Activated T-helper 2 cell treated with anti-CD3 and anti-CD28 coated beads, Interferon-gamma antibody, Interleukin-2, Interleukin-4, amounts not matched to agents 10 μg/mL and 5 μg/mL and 100 μg/mL, durations not matched to agents 14 hours and 24 hours and 36 hours (primary cell): ENCODE measurements around the gene DGKI. TPM values are rescaled to one million over a fixed set of nuclear protein-coding genes. Genes with fewer than 3 reads are reported as not detected.
A peak's percentile ranks its signal among the peaks of the same experiment; 100 is the strongest.

Experiments
- DNase-seq: peaks from one replicate; pipeline ENCODE4 v3.0.0; 2021; ENCODE audit warnings: low spot score
- H3K27ac Mint-ChIP-seq: one replicate; pipeline ENCODE4 v1.8.0; 2021; ENCODE audit warnings: mixed read lengths
- H3K27me3 Mint-ChIP-seq: one replicate; pipeline ENCODE4 v1.8.0; 2021; ENCODE audit warnings: low read depth, mixed read lengths
- H3K36me3 Mint-ChIP-seq: one replicate; pipeline ENCODE4 v1.8.0; 2021; ENCODE audit warnings: low read depth, mixed read lengths
- H3K4me1 Mint-ChIP-seq: one replicate; pipeline ENCODE4 v1.8.0; 2021; ENCODE audit warnings: low read depth, mixed read lengths
- H3K4me3 Mint-ChIP-seq: one replicate; pipeline ENCODE4 v1.8.0; 2021; ENCODE audit warnings: low read depth, mild to moderate bottlenecking, moderate library complexity, mixed read lengths
- H3K9me3 Mint-ChIP-seq: one replicate; pipeline ENCODE4 v1.8.0; 2021; ENCODE audit warnings: mixed read lengths
- intact Hi-C: fragments of 100-400 bp; cut with micrococcal nuclease; formaldehyde crosslinking; loops from one replicate; pipeline ENCODE4 v1.15.1; 2023
- total RNA-seq: library from RNA; stranded (reverse); gene quantifications from 2 replicates; pipeline ENCODE4 v1.2.3, GENCODE V29; 2022

DGKI gene
- total RNA-seq: 2.8 and 3.9 TPM in 2 replicates

DNA sequence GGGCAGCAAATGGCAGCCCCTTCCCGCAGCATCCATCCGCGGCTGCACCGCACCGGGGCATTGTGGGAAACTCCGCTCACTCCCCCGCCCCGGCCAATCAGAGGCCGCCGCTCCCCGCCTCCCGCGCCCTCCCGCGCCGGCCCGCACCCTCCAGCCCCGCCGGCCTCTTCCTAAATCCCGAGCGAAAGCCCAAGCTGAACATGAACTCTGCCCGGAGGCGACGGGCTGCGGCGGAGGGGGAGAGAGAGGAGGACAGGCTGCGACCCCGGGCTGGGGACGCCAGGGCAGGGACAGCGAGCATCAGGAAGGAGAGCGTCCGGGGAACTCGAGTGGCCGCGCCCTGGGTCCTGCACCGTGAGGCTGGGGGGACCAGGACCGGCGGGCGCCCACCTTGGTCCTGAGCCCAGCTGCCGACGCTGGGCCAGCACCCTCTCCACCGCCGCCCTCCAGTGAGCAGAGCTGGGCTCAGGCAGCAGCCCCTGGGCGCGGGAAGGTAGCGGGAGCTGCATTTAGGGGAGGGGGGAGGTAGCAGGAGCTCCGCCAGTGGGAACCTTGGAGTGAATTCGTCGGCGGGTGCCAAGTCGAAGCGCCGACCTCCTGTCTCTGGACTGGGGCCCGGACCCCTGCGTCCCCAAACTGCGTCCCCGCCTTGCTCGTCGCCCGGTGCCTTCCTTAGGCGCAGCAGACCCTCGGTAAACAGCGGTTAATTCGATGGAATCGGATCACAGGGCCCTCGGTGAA lies at the start of gene DGKI:
Gene DGKI (minus strand): TSS at position 148 of the 741 bp plus-strand sequence.
- intact Hi-C loops: no loop called here
- Mint-ChIP-seq H3K4me1 (peaks cover 5% of the 10 kb centered on the region), H3K9me3 (no peaks in the 10 kb centered on the region), H3K27me3 (peaks cover 61% of the 10 kb centered on the region), H3K4me3 (no peak within 1 kb of the TSS), H3K27ac (no peak within 1 kb of the TSS), H3K36me3 (no peaks in the 10 kb centered on the region)
- DNase-seq: no peak

DNA sequence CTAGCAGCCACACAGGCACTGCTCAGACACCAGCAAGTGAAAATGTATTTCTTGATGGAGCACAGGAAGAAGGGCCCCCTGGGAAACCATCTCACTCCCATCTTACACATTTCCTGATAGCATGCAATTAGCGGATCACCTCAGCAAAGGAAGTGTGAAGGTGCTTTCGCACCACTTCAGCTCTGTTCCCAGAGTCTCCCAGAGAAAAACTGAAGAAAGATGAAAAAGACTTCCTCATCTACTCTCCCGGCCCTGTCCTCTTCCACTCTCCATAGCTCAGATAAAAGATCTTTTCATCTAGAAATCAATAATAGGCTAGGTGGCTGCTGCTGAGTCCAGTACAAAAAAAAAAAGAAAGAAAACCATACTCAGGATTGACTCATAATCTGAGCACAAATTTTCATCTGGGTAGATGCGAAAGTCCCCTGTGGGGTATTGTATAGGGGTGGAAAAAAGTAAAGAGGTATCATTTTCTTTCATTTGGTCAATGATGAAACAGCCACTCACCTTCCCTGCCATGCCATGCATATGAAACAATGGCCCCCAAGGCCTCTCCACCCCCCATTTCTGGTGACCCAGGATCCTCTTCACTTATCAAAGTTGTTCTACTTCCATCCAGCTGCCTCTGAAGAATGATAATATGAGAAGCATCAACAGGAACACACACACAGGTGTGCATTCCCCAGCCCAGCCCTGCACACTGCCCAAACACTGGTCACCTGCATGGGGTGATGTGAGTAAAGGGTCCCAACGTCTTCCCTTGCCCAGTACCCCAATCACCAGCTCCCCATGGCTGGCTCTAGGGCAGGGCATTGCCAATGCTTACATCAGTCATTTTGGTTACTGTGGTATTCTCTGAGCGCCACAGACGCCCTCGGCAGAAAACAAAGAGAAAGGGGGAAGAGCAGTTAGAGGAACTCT lies 48.8 kb upstream of the DGKI start:
- peaks cover 71% of the 10 kb centered on the region for H3K36me3 Mint-ChIP-seq
- H3K4me3 Mint-ChIP-seq: no peak overlapping the region

DNA sequence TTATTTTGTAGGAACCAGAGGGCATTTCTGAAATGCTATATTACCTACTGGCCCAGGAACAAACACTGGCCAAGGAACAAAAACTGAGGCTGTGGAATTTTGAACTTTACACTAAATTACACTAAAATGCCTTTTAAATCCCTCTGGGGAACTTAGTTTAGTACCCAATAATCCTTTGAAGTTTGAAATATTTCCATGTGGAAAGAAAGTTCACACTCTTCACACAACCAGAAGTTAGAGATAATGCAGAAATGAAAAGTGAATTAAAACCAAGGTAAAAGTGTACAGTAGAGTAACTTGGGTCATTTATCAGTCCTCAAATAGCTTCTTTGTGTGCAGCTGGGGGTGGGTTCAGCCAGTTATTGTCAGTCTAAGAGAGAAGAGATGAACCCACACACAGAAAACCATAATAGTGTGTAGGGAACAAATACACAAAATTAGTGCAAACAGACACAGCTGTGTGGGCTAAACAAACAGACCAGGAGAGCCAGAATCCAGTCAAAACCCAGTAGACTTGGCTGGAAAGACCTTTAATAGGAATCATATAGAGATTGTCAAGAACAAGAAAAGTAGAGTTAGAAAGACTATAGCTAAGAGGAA lies 46.5 kb upstream of the DGKI start:
- Mint-ChIP-seq H3K4me1 (peaks cover 19% of the 10 kb centered on the region), H3K36me3 (peaks cover 62% of the 10 kb centered on the region), H3K9me3 (no peaks in the 10 kb centered on the region), H3K27ac (no peak overlapping the region), H3K4me3 (no peak overlapping the region), H3K27me3 (no peaks in the 10 kb centered on the region)
- no peak for DNase-seq
- intact Hi-C loops: no loop called here

More for the DNA sequence above, 48.8 kb upstream of the DGKI start:
- Mint-ChIP-seq H3K27ac (peak overlapping the region; percentile 82), H3K9me3 (no peaks in the 10 kb centered on the region), H3K4me1 (peaks cover 25% of the 10 kb centered on the region), H3K27me3 (no peaks in the 10 kb centered on the region)
- DNase-seq: no peak
- intact Hi-C loops: loop anchor here (1.0 to 5.0 kb wide), 3 partner anchors 13 to 78 kb away; no protein-coding TSS in a partner anchor

DNA sequence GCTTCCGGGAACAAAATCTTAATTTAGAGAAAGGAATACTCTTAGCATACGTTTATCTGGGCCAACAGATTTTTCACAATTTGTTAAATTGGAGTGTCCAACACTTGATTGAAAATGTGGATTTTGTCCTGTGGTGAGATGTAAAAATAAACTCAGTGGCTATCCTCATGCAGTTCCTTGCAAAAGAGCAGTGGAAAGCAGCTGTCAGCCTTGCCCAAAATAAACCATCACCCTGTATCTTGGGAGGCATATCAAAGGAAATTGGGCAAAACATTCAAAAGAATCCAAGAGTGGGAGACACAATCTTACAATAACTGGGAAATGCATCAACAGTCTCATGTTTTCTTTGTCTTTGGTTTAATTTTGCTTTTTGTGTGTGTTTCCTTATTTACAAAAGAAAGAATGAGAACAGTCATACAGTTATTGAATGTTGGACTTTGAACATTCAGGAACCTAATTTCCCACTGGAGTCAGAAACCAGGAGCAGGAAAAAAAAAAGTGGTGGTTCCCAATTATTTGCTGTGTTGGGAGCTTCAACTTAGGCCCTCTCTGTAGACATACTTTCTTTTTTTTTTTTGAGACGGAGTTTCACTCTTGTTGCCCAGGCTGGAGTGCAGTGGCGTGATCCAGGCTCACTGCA lies 44.4 kb upstream of the DGKI start:
- peaks cover 17% of the 10 kb centered on the region for H3K4me1 Mint-ChIP-seq
- H3K4me3 Mint-ChIP-seq: no peak overlapping the region
- H3K9me3 Mint-ChIP-seq: no peaks in the 10 kb centered on the region
- H3K27me3 Mint-ChIP-seq: no peaks in the 10 kb centered on the region
- DNase-seq: no peak
- intact Hi-C loops: no loop called here
- peaks cover 51% of the 10 kb centered on the region for H3K36me3 Mint-ChIP-seq
- no peak overlapping the region for H3K27ac Mint-ChIP-seq

DNA sequence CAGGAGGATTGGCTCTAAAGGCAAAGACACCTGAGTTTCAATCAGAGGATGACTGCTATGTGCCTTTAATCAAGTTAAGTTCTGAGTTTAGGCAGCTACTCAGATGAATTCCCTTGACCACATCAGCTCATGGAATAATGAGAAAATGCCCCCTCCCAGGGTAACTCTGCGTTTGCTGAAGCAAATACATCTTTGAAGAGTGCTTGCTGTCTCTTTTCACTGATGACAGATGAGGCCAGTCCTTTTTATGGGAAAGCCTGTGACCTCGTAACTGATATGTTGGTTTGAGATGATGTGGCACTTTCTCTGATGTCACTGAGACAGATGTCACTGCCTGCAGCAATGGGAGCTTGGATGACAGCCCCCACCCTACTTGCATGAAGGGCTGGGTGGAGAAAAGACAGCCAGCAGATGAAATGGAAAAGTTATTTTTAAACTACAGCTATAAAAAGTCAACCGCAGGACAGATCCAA lies 43.7 kb upstream of the DGKI start:
- Mint-ChIP-seq H3K27me3 (no peaks in the 10 kb centered on the region), H3K4me3 (no peak overlapping the region), H3K4me1 (peaks cover 15% of the 10 kb centered on the region), H3K9me3 (no peaks in the 10 kb centered on the region), H3K27ac (peak overlapping the region; percentile 23), H3K36me3 (peaks cover 48% of the 10 kb centered on the region)
- DNase-seq: no peak
- intact Hi-C loops: no loop called here

DNA sequence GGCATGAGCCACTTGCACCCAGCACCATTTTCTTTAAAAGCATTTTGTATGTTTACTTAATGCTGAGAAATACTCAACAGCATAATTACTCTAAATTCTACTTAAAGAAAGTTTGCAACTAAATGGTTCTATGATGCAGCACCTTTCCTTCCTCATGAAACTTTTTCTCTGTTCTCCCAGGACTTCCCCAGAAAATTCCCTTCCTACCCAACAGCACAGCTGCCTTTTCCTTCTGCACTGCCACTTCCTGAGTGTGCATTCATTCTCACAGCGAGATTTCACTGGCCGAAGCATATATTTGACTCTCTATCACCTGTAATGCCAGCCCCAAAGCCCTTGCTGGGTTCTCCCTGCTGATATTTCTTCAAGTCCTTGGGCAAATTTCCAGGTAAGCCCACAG lies 41.5 kb upstream of the DGKI start:
- H3K9me3 Mint-ChIP-seq: no peaks in the 10 kb centered on the region
- H3K4me3 Mint-ChIP-seq: no peak overlapping the region
- H3K36me3 Mint-ChIP-seq: peaks cover 39% of the 10 kb centered on the region
- no peak for DNase-seq
- H3K27ac Mint-ChIP-seq: no peak overlapping the region
- H3K4me1 Mint-ChIP-seq: peaks cover 8% of the 10 kb centered on the region
- no peaks in the 10 kb centered on the region for H3K27me3 Mint-ChIP-seq
- intact Hi-C loops: no loop called here

DNA sequence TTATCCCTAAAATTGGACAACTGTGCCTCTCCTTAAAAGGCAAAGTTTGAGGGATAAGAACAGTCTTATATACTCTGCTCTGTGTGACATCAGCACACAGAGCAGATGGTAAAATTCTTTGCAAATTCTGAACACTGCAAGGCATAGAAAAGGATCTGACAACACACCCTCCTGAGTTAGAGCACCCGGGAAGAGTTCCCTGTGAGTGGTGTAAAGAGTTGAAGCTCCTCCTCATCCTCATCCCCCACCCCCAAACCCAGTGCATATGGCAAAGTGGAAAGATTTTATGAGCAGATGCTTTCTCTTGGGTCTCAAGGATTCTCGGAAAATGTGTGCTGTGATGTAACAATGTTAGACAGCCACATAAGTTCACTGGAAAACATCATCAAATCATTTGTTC lies 40.0 kb upstream of the DGKI start:
- Mint-ChIP-seq H3K9me3 (no peaks in the 10 kb centered on the region), H3K27ac (no peak overlapping the region), H3K4me1 (peaks cover 17% of the 10 kb centered on the region), H3K4me3 (no peak overlapping the region), H3K27me3 (no peaks in the 10 kb centered on the region), H3K36me3 (peaks cover 43% of the 10 kb centered on the region)
- intact Hi-C loops: no loop called here
- DNase-seq: no peak

DNA sequence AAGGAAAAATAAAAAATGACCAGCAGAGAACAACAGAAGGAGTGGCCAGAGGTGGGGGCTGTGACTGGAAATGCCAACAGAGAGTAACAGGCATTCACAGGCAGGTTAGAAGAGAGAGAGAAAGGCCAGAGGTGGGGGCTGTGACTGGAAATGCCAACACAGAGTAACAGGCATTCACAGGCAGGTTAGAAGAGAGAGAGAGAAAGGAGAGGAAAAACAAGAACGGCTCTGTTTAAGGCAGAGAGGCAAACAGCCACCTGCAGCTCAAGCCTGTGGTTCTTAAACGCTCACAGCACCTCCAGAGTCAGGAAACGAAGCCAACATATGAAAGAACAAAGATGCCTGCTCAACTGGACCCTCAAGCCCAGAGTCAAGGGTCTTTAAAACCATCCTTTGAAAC lies 39.5 kb upstream of the DGKI start:
- Mint-ChIP-seq H3K4me3 (no peak overlapping the region), H3K9me3 (no peaks in the 10 kb centered on the region), H3K36me3 (peaks cover 47% of the 10 kb centered on the region), H3K27ac (no peak overlapping the region), H3K4me1 (peaks cover 17% of the 10 kb centered on the region), H3K27me3 (no peaks in the 10 kb centered on the region)
- no peak for DNase-seq
- intact Hi-C loops: no loop called here

DNA sequence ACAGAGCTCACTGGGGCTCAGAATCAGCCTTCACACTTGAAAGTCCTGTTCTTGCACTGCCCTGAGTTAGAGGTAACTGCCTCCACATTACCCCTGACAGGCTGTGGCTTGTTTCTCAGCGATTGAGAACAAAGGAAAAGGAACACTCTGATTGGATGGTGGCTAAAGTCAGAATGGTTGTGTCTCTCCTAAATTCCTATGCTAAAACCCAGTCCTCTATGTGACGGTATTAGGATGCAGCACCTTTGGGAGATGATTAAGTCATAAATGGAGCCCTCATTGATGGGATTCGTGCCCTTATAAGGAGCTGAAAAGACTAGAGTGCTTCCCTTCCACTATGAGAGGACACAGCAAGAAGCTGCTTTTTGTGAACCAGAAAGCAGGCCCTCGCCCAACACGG lies 38.9 kb upstream of the DGKI start:
- Mint-ChIP-seq H3K36me3 (peaks cover 42% of the 10 kb centered on the region), H3K27me3 (no peaks in the 10 kb centered on the region), H3K9me3 (no peaks in the 10 kb centered on the region), H3K4me3 (no peak overlapping the region), H3K4me1 (peaks cover 17% of the 10 kb centered on the region), H3K27ac (no peak overlapping the region)
- intact Hi-C loops: no loop called here
- DNase-seq: no peak

DNA sequence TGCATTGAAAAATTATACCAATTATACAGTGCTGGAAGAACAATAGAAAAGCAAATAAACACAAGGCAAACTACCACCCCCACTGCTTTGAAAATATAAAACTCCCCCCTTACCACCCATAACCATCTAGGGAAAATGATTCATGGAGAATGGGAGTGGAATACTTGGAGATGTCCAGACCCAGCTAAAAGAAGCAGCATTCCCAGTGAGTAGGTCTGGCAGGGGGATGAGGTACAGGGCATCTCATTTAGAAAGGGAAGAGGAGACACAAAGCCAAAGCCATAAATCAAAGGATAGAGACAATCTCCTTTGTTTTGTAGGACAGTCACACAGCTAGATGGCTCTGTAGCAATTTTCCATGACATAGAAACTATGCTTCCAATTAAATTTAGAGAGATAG lies 36.0 kb upstream of the DGKI start:
- Mint-ChIP-seq H3K4me1 (peaks cover 17% of the 10 kb centered on the region), H3K27me3 (no peaks in the 10 kb centered on the region), H3K9me3 (no peaks in the 10 kb centered on the region), H3K4me3 (no peak overlapping the region), H3K27ac (peak overlapping the region; percentile 2), H3K36me3 (peaks cover 59% of the 10 kb centered on the region)
- intact Hi-C loops: loop anchor here (1.0 kb wide), 1 partner anchor 12 kb away; no protein-coding TSS in a partner anchor
- no peak for DNase-seq

DNA sequence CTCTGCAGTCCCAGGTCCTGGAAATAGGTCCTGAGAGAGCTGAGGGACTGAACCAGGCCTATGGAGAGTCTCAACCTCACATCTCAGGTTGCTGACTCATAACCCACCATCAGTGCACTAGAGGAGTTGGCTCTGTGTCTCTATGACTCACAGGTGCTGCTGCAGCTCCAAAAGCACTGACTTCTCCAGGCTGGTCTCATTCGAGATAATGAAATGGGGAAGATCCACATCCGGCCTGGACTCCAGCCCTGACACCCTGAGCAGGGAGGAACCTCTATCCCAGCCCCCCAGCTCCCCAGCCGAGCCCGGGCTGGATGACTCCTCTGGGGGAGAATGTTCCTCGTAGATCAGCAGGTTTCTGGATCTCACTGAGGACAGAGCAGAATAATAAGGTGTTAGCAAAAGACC lies 35.5 kb upstream of the DGKI start:
- H3K4me3 Mint-ChIP-seq: no peak overlapping the region
- intact Hi-C loops: loop anchor here (1.0 kb wide), 1 partner anchor 13 kb away; no protein-coding TSS in a partner anchor
- peak overlapping the region; percentile 2 for H3K27ac Mint-ChIP-seq
- peaks cover 17% of the 10 kb centered on the region for H3K4me1 Mint-ChIP-seq
- no peaks in the 10 kb centered on the region for H3K27me3 Mint-ChIP-seq
- no peaks in the 10 kb centered on the region for H3K9me3 Mint-ChIP-seq
- H3K36me3 Mint-ChIP-seq: peaks cover 60% of the 10 kb centered on the region
- DNase-seq: no peak

DNA sequence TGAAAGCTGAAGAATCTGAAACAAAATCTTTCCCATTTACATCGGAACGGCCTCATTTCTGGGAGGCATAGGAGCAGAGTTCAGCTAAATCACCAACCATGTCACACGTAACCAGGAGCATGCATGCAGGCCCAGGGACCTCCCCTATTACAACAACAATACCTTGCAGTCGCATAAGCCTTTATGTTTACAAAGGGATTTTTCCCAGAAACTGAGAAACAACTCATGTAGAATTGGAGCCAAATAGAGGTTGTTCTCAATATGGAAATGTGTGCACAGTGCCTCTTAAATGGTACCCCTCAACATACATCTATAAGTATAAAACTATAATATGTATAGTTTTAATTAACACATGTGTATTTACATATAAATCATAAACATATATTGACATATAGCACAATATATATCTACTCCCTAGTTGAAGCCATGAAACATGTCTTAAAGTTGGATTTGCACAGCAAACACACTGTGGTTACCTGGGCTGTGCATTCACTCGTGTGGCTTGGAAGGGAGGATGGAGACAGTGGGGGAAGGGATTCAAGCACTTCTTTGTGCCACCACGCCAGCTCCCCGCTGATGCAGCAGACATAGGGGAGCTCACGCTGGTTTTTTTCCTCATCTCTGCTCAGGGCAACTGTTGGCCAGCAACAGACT lies 35.0 kb upstream of the DGKI start:
- H3K27me3 Mint-ChIP-seq: no peaks in the 10 kb centered on the region
- H3K36me3 Mint-ChIP-seq: peaks cover 62% of the 10 kb centered on the region
- H3K27ac Mint-ChIP-seq: peak overlapping the region; percentile 36

More for the DNA sequence above, 35.0 kb upstream of the DGKI start:
- peaks cover 17% of the 10 kb centered on the region for H3K4me1 Mint-ChIP-seq
- H3K9me3 Mint-ChIP-seq: no peaks in the 10 kb centered on the region
- H3K4me3 Mint-ChIP-seq: no peak overlapping the region
- DNase-seq: no peak
- intact Hi-C loops: loop anchor here (1.0 kb wide), 1 partner anchor 14 kb away; no protein-coding TSS in a partner anchor
